Lower leg skin (tissue), 3 donors: ENCODE data around the gene DLG2.

Source experiments
- POLR2A ChIP-seq, 2 donors: fragments of 450-650 bp; IDR thresholded peaks; one replicate each; pipeline ENCODE4 v1.6.1; 2016 to 2017; ENCODE audit warnings: antibody characterized with exemption in 2 of 2, mild to moderate bottlenecking in 1 of 2, moderate library complexity in 1 of 2
- TF ChIP-seq, protein P1 (sequence below), 3 donors: fragments of 450-650 bp; IDR thresholded peaks; one replicate each; pipeline ENCODE4 v1.5.1; 2016; ENCODE audit warnings: antibody characterized with exemption in 3 of 3, mild to moderate bottlenecking in 3 of 3, moderate library complexity in 2 of 3

DNA sequence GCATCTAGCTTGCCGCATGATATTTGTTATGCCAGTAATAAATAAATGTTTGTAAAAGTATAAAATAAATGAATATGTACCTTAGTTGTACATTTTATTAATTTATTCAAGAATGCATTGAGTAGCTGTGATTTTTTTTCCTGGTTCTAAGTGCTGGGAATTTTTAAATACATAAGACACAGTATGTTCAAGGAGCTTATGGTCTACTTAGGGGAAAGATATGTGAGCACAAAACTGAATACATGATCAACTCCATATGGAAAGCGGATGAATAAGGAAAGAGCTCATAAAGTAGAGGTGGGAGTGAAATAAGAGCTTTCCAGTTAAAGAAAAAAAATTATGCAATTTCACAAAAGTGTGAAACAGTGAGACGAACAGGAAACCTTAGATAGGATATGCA, 1396.7 kb downstream of the DLG2 start:
- TF ChIP-seq, protein P1, sequence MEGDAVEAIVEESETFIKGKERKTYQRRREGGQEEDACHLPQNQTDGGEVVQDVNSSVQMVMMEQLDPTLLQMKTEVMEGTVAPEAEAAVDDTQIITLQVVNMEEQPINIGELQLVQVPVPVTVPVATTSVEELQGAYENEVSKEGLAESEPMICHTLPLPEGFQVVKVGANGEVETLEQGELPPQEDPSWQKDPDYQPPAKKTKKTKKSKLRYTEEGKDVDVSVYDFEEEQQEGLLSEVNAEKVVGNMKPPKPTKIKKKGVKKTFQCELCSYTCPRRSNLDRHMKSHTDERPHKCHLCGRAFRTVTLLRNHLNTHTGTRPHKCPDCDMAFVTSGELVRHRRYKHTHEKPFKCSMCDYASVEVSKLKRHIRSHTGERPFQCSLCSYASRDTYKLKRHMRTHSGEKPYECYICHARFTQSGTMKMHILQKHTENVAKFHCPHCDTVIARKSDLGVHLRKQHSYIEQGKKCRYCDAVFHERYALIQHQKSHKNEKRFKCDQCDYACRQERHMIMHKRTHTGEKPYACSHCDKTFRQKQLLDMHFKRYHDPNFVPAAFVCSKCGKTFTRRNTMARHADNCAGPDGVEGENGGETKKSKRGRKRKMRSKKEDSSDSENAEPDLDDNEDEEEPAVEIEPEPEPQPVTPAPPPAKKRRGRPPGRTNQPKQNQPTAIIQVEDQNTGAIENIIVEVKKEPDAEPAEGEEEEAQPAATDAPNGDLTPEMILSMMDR (IDR thresholded peaks at IDR 0.05), result no peak
- no peak for TF ChIP-seq POLR2A (IDR thresholded peaks at IDR 0.05)
